NCI-H2029 treated with DMSO at 0.1 percent for 48 hours (cell line): ENCODE data around the gene PASD1.
"Not testable (repeated sequence)": the region's sequence is repeated elsewhere in the genome, so short reads cannot be mapped to it uniquely, and the experiment has no call there.

Experiments used
- DNase-seq: peaks from one replicate; lab custom pipeline; 2025; lab: John Stamatoyannopoulos, UW

PASD1 gene

GRCh38 chrX:151621422-151621821 lies 57.9 kb downstream of the PASD1 start:
- no peak for DNase-seq

DNA sequence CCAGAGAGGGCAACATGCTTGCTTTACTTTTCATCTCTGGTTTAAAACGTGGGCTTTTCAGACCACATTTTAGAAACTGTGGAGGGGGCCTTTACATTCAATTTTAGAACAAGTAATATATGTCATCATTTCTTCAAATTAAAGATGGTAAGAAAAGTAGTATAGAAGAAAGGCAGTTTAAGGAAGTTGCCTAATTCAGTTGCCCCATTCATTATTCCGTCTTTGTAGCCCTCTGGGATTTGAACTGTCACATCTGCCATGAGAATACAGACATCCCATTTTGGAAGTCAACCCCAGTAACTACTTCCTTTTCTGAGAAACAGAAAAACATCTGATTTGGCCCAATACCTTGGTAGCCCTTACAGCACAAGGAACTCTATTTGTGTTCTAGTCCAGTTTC lies 61.2 kb downstream of the PASD1 start:
- no peak for DNase-seq

GRCh38 chrX:151631822-151632221 lies 68.3 kb downstream of the PASD1 start:
- no peak for DNase-seq

DNA sequence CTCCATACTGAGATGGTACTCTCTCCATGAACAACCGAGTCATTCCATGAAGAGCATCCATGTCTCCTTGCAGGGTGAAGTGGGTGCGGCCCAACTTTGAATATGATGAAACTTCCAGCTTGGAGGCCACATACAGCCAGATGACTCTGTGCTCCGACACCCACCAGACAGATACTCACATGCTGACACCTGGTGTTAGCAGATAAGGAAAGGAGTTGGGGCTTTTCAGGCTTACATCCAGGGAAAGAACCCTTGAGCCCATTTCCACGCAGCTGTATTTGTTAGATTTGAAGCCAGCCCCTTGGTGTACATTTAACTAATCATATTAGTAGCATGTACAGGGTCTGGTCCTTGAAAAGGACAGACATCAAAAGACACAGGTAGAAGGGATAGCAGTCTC lies 69.7 kb downstream of the PASD1 start:
- DNase-seq, result no peak

GRCh38 chrX:151634937-151635336 lies 71.5 kb downstream of the PASD1 start:
- DNase-seq, result no peak

- no peak for DNase-seq
Measured at GRCh38 chrX:151641564-151641963, 78.1 kb downstream of the PASD1 start.

DNA sequence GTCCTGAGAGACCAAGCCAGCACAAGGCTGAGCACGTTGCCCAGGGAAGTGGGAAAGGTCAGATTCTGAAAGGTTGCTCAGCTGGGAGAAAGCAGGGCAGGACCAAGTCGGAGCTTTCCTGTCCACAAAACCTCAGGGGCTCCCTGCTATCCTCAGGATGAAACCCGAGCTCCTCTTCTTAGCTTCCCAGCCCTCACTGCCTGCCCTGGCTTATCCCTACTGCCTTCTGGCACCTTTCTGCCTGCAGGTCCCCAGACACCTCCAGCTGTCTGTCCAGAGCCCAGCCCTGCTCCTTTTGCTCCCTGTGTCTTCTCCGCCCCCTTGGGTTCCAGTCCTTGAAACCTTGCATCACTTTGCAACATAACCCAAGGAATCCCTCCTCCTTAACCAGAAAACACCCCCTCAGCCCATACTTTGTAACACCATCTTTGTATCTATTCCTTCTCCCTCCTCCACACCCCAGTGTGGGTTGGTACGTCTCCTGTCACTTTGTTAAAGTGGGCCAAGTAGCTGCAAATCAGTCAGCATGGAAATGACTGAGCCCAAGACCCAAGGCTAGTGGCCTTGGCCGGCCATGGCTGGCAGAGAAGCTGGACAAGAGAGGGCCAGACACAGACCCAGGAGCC lies 111.8 kb downstream of the PASD1 start:
- DNase-seq, result no peak

DNA sequence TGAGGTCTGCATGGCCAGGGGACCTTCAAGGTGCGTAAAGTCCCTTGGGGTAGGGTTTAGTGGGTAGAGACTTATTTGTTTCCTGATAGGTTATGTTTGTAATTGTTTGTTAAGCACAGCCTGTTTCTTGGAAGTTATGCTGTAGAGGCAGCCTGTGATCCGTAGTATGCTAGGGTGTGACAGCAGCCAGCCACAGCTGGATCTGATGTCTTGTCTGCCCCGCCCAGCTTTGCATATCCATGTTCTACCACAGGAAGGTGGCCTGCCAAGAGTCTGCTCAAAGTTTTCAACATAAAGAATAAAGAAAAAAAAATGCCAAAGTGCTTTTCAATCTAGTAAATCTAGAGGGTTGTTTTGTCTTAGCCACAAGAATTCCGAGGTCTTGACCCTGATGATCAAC lies 112.7 kb downstream of the PASD1 start:
- no peak for DNase-seq

DNA sequence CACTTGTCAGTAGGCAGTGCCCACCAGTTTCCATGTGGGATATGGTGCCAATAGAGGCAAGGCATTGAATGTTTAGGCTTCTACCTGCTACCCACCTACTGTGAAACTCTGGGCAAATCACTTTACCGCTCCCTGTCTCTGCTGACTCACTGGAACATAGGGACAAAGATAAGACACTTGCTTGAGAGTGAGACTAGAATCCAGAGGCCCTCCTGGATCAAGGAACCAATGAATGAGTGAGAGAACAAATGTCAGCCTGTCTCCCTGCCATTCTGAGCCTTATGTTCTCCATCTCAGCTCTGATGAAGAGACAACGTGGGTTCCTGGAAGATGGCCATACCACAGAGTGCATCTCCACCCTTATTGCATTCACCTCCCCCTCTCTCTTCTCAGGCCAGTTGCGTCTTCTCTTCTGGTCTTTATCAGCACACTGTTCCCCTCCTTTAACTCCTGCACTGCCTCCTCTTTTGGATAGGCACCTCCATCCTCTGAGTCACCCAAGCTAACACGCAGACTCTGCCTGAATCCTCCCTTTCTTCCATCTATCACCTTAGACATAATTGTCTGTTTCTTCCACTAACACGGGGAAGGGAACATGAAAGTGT lies 116.4 kb downstream of the PASD1 start:
- no peak for DNase-seq

GRCh38 chrX:151680805-151681204 lies 117.3 kb downstream of the PASD1 start:
- no peak for DNase-seq

DNA sequence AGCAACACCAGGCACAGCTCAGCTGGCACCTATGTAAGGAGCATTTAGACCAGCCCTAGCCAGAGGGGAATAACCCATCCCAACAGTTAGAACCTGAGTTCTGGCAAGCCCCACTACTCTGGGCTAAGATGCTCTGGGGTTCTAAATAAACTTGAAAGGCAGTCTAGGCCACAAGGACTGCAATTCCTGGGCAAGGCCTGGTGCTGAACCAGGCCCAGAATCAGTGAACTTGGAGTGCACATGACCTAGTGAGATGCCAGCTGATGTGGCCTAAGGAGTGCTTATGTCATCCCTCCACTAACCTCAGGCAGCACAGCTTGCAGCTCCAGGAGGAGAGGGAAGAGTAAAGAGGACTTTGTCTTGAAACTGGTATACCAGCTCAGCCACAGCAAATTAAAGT lies 124.2 kb downstream of the PASD1 start:
- DNase-seq, result no peak

DNA sequence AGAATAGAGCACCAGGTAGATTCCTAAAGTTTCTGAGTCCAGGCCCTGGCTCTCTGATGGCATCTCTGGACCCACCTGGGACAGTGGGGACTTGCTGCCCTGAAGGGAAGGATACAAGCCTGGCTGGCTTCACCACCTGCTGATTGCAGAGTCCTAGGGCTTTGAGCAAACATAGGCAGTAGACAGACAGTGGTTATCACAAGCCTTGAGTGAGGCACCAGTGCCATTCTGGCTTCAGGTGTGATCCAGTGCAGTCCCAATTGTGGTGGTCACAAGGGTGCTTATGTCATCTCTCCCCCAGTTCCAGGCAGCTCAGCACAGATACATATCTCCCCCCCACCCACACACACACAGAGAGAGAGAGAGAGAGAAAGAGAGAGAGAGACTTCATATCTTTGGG lies 125.2 kb downstream of the PASD1 start:
- no peak for DNase-seq

DNA sequence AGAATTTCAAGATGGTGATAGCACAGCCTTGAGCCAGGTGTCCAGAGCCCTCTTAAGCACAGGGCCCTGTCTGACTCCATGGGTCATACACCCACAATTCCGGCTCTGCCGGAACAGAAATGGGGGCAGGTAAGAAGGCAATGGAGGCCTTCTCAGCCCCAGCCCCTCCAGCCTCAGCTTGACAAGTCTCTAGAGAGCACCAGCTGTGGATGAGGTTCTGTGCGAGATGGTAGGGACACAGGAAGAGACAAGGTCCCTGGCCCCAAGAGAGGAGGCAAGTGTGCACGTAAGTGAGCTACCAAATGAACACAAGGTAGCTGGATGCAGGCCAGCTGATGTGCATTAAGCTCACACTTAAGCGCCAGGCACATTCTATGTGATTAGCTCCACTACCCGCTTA lies 129.3 kb downstream of the PASD1 start:
- no peak for DNase-seq

DNA sequence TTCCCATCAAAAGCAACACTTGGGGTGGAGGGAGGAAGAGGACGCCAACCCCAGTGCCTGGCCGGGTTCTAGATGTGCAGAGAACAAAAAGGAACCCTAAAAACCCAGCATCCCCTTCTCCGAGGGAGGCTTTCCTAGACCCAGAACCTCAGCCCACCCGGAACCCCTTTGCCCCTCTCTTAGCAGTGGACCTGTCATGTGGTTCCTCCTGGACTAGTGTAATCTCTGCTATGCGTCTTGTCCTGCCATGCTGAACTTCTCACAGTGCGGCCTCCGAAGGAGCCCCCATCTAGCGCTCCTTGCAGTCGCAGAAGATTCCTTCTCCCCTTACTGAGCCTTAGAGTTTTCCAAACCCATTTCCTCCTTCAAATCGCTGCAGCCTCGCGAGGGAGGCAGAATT lies 130.6 kb downstream of the PASD1 start:
- DNase-seq, result no peak

- DNase-seq, result no peak
Measured at GRCh38 chrX:151694661-151695582, 131.4 kb downstream of the PASD1 start, which contains the start of gene PRRG3. Gene PRRG3 (plus strand): TSS chrX:151695458. CDS start chrX:151698815, 3,357 bp downstream.

DNA sequence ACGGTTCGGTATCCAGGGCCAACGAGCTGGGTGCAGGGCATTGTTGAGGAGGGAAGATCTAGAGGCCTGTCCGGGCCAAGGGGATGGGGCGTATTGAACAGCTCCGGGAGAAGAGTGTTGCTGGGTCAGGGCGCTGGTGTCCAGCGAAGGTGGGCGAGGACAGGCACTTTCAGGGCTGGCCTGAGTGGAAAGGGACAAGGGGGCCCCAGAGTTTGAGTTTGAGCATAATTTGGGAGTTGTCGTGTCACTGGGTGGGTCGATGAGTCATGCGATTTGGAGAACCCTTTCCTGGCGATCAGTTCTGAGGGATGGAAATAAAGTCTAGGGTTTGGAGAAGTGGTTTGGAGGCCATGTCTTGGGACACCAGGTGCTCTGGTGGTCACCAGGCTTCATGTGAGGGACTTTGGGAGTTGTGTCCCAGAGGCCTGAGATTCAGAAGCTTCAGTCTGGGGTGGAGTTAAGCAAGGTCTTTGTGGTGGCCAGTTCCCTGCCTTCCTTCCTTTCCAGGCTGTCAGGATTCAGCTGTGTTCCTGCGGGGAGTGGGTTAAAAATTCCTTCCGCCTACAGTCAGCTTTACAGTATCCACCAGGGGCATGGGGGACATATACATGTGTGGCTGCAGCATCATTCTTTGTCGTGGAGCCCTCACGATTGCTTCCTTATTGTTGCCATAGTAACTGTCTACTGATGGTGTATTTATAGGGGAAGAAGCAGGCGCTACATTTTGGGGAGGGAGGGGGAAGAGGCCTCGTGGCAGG lies 132.3 kb downstream of the PASD1 start:
- DNase-seq, result no peak

DNA sequence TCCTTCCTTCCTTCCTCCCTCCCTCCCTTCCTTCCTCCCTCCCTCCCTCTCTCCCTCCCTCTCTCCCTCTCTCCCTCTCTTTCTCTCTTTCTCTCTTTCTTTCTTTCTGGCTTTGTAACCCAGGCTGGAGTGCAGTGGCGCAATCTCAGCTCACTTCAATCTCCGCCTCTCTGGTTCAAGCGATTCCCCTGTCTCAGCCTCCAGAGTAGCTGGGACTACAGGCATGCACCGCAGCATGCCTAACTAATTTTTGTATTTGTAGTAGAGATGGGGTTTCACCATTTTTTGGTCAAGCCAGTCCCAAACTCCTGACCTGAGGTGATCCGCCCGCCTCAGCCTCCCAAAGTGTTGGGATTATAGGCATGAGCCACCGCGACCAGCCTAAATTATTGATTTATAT lies 133.6 kb downstream of the PASD1 start:
- not testable (repeated sequence) for DNase-seq

GRCh38 chrX:151697522-151697921 lies 134.0 kb downstream of the PASD1 start:
- no peak for DNase-seq

DNA sequence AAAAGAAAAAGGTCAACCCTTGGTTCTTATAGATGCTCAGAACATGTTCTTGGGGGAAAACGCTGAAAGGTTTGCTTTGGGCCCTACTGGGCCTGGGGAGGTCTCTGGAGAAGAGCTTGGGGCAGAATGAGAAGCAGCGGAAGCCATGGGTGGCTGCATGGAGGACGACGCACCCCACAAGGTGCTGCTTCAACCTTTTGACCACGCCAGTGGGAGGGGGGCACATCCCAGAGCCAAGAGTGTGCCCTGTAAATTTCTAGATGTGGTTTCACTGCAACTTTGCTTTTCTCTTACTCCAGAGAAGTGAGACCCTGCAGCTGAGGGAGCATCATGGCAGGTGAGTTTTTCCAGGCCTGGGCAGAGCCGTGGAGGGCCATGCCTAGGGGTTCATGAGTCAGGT lies 135.0 kb downstream of the PASD1 start:
- no peak for DNase-seq

- DNase-seq, result no peak
Measured at GRCh38 chrX:151699746-151700145, 136.3 kb downstream of the PASD1 start.

GRCh38 chrX:151700581-151700980 lies 137.1 kb downstream of the PASD1 start:
- no peak for DNase-seq

GRCh38 chrX:151701071-151701470 lies 137.6 kb downstream of the PASD1 start:
- no peak for DNase-seq
